GM18517 (cell line): ENCODE results near the gene CMTM3.
A peak's percentile ranks its signal among the peaks of the same experiment; 100 is the strongest.
"Not testable (repeated sequence)": the region's sequence is repeated elsewhere in the genome, so short reads cannot be mapped to it uniquely, and the experiment has no call there.

Source experiments
- ATAC-seq: cut with Tn5 transposase; IDR thresholded peaks from one replicate; pipeline ENCODE4 v1.9.1; 2021; ENCODE audit warnings: mild to moderate bottlenecking, moderate library complexity; ENCODE audit not compliant: unreplicated experiment

CMTM3 gene

DNA sequence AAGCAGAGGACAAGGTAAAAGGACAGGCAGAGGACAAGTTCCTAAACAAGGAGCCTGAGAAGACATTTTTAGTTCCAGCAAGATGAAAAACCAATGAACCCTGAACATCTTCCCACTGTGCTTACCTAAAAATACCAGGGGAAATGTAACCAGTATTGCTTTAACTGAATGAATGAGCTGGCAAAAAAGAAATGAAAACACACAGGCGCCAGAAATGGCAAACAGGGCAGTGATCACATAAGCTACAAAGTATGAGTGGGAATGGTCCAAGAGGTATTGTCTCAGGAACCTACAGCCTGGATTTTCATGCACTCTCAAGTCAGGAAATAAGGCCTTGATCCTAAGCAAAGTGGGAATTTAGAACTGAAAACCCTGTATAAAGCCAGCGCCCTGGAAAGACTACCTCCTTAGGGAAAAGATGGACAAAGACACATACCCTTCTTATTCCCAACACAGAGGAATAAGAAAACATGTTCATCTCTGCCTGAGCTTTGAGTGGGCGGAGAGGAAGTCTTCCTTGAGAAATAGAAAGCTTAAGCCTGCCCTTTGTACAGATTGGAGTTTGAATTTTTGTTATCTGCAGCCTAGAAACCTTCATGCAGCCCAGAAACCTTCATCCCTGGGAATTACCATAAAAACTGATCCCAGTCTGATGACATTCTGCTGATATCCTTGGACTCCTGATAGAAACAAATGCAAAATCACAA, 23.1 kb upstream of the CMTM3 start:
- no peak for ATAC-seq

GRCh38 chr16:66585481-66586239, 18.8 kb upstream of the CMTM3 start:
- ATAC-seq = no peak

DNA sequence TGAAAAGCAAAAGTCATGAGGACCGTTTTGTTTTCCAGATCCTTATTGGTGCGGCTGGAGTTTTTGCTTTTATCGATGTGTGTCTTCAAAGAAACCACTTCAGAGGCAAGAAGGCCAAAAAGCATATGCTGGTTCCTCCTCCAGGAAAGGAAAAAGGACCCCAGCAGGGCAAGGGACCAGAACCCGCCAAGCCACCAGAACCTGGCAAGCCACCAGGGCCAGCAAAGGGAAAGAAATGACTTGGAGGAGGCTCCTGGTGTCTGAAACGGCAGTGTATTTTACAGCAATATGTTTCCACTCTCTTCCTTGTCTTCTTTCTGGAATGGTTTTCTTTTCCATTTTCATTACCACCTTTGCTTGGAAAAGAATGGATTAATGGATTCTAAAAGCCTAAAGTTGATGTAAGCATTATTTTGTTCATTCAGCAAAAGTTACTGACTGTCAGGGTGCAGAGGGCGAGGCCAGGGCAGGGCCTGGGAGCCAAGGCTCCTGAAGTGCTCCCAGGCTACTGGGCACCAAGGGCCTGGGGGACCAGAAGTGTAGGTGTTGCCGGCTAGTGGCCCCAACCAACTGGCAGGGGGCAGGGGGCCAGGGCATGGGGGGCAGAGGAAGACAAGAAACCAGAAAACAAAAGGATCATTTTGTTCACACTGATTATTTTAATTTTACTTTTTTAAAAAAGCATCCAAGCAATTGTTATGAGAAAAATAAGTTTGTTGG, 16.5 kb upstream of the CMTM3 start:
- no peak for ATAC-seq

- ATAC-seq = peak; percentile 71
Measured at GRCh38 chr16:66588981-66589713, 15.4 kb upstream of the CMTM3 start.

DNA sequence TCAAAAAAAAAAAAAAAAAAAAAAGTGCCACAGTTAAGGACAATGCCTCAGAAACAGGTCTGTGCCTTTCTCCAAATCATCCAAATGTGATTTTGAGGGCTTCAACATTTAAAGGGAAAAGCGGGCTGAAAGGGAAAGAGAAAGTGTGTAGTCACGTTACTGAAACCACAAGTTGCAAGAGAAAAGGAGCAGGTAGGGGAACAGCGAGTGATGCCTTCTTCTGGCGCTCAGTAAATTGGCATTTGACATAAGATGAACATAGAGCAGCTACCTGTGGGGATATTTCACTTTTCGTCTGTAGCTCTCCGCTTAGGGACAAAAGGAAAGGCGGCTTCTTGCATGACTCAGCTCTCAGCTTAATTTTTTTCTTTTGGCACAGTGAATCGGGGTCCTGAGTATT, 14.2 kb upstream of the CMTM3 start:
- peak; percentile 59 for ATAC-seq

DNA sequence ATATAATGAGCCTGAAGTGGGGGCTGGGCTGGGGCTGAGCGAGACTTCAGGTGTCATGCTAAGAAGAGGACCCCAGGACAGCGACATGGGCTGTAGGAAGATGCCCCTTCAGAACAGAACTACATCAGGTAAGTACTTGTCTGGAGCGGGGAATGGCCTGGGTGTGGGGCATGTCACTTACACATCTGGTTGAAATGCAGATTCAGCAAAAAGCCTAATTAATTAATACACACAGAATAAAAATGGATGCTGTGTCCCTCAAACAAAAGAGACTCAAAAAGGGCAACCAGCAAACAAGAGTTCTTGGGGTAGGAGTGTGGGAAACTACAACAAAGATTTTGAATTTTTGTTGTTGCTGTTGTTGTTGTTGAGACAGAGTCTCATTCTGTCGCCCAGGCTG, 13.5 kb upstream of the CMTM3 start:
- ATAC-seq = no peak

DNA sequence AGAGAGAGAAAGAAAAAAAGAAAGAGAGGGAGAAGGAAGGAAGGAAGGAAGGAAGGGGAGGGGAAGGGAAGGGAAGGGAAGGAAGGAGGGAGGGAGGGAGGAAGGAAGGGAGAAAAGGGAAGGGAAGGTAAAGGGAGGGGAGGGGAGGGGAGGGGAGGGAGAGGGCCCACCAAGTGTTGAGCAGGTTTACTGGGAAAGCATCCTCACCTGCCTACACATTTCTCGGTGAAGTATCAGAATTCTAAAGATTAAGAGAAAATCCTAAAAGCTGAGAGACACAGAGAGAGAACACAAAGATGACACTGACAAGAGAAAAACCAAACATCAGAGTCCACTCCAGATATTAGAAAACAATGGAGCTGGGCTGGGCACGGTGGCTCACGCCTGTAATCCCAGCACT, 12.3 kb upstream of the CMTM3 start:
- no peak for ATAC-seq

GRCh38 chr16:66592814-66593213, 11.7 kb upstream of the CMTM3 start:
- ATAC-seq = no peak

- no peak for ATAC-seq
Measured at GRCh38 chr16:66594739-66595138, 9.8 kb upstream of the CMTM3 start.

DNA sequence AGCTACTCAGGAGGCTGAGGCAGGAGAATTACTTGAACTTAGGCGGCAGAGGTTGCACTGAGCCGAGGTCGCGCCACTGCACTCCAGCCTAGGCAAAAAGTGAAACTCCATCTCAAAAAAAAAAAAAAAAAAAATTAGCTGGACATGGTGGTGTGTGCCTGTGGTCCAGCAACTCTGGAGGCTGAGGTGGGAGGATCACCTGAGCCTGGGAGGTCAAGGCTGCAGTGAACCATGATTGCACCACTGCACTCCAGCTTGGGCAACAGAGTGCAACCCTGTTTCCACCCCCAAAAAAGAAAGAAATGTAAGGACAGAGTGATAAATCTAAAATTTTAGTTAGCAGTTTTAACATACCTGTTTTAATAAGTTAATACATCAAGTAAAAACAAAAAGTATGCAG, 7.9 kb upstream of the CMTM3 start:
- not testable (repeated sequence) for ATAC-seq

GRCh38 chr16:66596986-66597848, 7.3 kb upstream of the CMTM3 start:
- ATAC-seq = no peak

GRCh38 chr16:66598111-66598510, 6.4 kb upstream of the CMTM3 start:
- ATAC-seq = no peak

GRCh38 chr16:66599726-66600125, 4.8 kb upstream of the CMTM3 start:
- ATAC-seq = no peak

- no peak for ATAC-seq
Measured at GRCh38 chr16:66600477-66600876, 4.0 kb upstream of the CMTM3 start.

DNA sequence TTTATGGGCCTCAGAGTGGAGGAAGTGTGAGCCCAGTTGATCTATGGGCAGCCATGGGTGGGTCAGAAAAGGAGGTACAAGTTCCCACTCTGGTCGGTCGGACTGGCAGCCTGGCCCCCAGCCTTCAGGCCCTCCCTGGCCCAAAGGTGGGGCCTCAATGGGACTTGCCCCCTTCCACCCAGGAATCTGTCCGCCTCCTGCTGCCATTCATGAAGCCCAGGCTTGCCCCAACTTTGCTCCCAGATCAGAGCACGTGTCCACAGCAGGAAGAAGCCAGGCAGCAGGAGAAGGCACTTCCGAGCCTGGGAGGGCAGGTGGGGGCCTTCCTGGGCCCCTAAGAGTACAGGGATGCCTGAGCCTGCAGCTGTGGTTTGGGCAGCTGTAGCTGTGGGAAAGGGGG, 3.0 kb upstream of the CMTM3 start:
- ATAC-seq = no peak

DNA sequence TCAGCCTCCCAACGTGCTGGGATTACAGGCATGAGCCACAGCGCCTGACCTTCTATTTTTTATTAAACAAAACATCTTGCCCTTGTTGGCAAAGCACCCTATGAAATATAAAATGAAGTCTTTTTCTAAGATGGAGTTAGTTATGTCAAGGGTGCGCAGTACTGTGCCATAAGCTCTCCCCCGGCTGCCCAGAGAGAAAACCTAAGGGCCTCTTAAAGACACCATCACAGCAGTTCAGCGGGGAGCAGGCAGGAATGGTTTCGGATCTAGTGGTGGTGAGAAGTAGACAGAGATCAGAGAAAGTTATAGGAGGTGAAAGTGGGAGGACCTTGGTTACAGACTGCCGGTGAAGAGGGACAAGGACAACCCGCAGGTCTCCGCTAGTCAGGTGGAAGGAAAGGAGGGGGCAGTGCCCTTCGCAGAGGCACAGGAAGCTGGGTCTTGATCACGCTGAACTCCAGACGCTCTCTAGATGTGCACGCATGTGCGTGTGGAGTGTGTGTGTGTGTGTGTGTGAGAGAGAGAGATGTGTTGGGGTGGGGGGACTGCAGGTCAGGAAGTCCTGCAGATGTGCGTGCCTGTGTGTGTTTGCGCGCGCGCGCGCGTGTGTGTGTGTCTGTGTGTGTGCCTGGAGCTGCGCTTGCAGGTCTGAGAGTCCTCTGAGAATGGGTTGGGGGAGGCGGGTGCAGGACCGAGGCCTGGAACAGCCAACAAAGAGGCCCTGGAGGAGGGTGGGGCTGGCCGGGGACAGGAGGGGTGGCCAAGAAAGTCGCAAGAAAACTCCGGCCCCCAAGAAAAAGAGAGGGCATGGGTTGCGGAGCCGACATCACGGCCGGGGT, 748 bp upstream of the CMTM3 start:
- no peak for ATAC-seq

DNA sequence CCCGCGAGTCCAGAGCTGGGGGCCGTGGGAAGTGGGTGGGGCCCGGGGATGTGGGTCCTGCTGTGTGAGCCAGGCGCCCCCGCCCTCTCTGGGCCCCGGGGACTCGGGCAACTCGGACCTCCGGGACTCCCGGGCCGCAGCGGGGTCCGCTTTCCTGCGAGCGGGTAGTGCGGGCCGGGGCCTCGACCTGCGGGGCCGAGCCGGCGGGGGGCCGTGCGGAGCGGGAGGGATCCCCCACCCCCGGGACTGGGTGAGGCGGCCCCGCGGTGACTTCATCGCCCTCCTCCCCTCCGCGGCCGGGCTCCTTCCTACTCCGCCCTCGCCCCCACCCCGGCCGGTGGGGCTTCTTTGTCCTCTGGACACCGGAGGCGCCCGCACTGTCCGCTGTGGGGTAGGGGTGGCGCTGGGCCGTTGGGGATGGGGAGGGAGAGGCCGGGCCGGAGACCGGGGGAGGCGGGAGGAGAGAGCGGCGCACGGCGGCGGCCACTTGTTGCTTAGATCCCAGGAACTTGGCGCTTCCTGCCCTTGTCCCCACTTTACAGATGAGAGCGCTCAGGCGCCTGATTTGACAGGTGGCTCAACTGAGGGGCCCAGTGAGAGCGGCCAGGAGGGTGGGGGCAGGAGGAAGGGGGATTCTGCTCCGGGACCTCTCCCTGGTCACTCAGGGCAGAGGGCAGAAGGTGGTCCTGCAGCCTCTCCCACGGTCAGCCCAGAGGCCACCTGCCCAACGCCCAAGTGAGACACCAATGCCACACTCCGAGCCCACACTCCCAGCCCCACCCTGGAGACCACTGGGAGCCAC, 874 bp downstream of the CMTM3 start:
- ATAC-seq = no peak

GRCh38 chr16:66605979-66606751, 1.7 kb downstream of the CMTM3 start:
- peak; percentile 61 for ATAC-seq
